RCC 7860 (cell line): ENCODE data around the gene OPRM1.
"Not testable (repeated sequence)": the region's sequence is repeated elsewhere in the genome, so short reads cannot be mapped to it uniquely, and the experiment has no call there.

Source experiments
- DNase-seq: peaks from one replicate; pipeline ENCODE4 v3.0.0-alpha.2; 2015; ENCODE audit warnings: low spot score
- FAIRE-seq: peaks from 2 replicates; lab custom pipeline; 2012; peaks lifted over from hg19 to GRCh38; lab: Jason Lieb, UNC

The OPRM1 gene

DNA sequence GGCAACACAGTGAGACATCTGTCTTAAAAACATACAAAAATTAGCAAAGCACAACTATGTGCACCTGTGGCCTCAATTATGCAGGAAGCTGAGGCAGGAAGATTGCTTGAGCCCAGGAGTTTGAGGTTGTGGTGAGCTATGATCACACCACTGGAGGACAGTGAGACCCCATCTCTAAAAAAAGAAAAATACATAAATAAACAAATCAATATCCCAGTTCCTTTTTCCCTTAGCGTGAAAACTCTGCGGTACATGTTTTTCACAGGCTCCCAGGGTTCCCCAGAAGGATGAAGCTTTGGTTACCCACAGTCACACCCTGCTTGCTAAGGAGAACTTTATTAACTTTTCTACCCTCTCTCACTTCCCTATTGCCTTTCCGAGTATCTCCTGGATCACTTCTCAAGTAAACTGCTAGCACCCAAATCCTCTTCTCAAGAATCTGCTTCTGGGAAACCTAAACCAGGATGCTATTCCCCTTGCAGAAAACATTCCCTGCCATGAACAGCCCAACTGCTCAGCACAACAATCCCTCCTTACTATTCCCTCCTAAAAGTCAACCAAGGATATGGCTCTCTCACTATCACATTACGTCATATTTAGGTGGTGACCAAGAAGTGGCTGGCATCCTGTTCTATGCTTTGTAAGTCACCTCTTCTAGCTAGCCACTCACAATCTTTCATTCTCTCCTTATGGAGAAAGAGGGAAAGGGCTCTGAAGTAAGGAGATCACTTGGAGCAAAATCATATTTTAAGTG, 195.2 kb downstream of the OPRM1 start:
- no peak for FAIRE-seq

DNA sequence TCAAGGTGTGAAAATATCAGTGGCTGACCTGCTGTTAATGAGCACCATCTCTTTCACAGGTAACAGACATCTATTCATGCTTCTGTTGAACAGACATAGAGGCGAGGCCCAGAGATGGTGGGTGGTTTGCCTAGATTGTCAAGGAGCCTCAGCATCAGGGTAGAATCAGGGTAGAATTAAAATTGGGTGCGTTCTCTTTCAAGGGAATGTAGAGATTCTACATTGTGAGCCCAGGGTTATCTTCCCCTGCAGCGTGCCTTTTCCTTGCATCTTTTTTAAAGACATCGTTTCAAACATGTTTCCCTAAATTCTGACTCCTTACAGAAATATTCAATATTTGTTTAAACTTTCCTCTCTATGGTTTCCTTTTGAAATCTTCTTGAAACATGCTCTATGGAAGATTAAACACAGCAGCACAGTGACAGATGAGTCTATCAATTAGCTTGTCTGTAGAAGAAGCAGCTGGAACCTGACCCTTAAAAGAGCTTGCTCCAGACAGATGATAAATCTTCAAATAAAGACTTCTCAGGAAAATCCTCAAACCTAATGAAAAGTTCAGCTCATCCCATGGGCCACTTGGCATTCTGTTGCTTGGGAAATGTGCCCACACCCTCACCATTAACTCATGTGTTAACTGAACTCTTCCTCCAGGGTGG, 197.7 kb downstream of the OPRM1 start:
- FAIRE-seq (no peak), DNase-seq (no peak)

More for the DNA sequence above, 195.2 kb downstream of the OPRM1 start:
- no peak for DNase-seq

DNA sequence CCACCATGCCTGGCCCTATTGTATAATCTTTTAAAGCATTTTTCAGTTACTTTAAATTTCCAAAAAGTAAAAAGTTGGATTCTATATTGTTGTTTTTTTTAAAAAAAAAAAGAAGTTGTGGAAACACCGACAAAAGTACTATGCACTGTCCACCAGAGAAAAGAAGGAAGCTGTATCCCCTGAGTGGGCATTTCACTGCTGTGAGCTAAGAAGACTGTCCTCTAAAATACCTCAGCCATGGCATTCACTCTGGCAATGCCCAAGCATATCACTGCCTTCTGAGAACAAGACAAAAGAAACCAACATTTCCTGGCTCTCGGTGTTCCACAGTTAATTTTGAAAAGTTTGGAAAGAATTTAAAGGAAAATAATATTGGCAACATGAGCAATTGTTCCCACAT, 199.8 kb downstream of the OPRM1 start:
- no peak for FAIRE-seq
- no peak for DNase-seq

DNA sequence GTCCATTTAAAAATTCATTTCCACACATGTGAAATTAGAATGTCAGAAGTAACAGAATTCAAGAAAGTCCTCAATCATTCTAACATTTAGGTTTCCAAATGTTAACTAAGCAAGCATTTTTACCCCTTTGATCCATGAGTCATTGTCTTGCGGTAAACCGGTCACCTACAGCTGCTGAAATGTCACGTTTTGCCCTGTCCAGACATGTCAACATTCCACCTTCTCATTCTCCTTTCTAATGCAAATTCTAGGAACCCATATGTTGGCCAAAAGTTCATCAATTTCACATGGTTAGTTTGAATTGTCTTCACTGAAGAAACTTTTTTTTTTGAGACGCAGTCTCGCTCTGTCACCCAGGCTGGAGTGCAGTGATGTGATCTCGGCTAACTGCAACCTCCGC, 200.4 kb downstream of the OPRM1 start:
- DNase-seq (no peak), FAIRE-seq (no peak)

DNA sequence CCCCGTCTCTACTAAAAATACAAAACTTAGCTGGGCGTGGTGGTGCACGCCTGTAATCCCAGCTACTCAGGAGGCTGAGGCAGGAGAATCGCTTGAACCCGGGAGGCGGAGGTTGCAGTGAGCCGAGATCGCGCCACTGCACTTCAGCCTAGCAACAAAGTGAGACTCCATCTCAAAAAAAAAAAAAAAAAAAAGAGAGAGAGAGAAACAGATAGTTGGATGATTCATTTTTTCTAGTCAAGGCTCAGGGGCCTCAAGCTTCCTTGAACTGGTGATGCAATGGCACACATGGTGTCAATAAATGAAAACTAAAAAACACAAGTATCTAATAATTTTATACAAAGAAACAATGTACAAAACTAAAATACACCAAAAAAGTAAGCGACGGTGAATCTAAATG, 202.0 kb downstream of the OPRM1 start:
- not testable (repeated sequence) for FAIRE-seq, DNase-seq

DNA sequence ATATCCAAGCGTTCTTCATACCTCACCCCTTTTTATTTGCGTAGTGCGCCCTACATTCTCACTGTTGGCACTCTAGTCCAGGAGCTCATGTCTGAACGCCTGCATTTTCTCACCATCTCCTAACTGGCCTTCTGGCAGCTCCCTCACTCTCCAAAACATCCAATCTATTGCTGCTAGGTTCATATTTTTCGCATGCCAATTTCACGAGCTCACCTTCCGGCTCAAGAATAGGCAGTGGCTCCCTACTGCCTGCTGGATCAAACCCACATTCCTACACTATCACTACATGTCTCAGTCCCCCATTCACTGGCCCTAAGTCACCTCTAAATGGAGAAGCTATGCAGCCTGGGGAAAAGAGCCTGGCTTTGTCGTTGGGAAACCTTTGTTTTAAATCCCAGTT, 202.5 kb downstream of the OPRM1 start:
- no peak for DNase-seq
- no peak for FAIRE-seq

DNA sequence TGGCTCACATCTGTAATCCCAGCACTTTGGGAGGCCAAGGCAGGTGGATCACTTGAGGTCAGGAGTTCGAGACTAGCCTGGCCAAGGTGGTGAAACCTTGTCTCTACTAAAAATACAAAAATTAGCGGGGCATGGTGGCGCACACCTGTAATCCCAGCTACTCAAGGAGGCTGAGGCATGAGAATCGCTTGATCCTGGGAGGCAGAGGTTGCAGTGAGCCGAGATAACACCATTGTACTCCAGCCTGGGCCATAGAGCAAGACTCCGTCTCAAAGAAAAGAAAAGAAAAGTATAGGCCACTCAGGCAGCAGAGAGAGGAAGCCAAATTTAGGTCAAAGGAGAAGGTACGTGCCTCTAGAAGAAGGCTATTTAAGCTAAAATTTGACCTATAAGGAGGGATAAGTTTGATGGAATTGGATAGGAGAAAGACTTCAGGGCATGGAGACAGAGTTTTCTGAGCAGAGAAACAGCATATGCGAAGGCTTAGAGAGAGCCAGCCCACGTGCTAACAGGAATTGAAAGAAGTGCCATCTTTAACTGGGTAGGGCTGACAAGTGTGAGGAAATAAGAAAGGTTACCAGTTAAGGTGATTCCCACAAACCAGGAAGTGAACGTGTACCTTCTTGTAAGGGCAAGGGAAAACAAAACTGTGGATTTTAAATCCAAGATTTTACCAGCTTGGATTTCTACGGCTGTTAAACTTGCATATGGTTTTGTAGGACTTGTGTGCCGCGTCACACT, 203.7 kb downstream of the OPRM1 start:
- DNase-seq (no peak), FAIRE-seq (no peak)

DNA sequence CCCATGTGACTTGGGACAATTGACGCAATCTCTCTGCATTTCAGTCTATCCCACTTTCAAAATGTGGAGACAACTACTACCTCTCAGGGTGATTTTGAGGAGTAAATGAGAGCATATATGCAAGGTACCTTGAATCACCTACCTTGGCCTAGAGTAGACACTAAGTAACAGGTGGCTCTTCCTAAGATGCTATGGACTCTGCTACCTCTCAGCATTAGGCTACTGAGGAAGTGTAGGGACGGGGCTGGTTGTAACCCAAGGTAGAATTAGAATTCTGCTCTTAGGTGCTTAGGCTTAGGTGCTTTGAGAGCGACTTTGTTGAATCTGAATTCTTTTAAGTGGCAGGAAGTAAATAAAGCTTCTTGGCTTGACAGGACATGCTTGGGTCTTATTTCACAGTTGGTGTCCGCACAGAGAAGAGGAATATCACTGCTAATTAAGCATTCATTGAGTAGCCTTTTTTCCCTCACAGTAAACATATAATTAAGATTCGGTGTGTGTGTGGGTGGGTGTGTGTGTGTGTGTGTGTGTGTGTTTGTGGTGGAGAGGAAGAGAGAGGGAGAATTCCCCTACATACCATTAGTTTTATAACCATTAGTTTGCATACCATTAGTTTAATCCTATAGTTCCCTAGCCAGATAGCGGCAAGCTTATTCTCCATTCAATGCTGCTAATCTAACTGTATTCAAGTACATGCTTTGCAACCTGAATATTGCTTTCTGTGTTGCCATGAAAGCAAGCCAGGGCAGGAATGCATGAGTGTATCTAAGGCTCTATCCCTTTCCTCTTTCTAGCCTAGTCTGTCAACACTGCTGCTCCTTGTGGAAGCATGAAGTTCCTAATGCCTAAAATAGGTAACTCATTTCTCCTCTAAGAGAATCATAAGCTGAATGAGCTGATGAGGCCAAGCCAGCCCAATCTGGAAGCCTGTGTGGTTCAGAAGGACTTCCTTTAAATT, 205.0 kb downstream of the OPRM1 start:
- DNase-seq (no peak), FAIRE-seq (no peak)

DNA sequence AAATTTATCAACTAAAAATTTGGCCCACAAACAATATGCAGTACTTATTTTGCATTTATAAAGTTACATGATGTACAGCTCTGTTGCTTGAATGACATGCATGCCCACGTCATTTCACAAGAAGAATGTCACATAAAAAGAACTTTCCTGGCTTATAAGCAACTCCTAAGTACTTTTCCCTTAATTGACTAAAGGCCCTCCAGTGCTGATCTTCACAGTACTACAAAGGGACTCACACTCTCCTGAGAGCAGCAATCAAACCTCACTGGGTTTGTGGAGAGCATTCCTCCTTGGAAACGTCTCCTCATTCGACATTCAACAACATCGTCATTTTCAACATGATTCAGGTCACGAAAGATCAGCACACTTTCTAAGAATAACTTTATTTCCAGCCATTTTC, 206.5 kb downstream of the OPRM1 start:
- FAIRE-seq (no peak), DNase-seq (no peak)

DNA sequence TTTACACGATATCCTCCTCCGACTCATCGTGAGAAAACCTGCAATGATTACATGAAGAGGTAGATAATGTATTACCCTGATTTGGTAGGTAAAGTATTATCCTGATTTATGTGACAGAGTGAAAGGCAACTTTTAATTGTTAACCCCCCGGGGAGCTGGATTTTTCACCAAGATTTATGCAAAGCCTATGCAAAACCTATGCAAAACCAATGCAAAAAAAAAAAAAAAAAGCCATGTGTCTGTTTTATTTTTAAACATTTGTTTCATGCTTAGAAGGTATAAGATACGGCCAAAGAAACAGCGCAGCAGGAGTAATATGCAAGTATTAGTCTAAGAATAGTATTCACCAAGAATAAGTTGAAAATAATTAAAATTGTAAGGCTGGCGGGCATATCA, 207.7 kb downstream of the OPRM1 start:
- no peak for FAIRE-seq

DNA sequence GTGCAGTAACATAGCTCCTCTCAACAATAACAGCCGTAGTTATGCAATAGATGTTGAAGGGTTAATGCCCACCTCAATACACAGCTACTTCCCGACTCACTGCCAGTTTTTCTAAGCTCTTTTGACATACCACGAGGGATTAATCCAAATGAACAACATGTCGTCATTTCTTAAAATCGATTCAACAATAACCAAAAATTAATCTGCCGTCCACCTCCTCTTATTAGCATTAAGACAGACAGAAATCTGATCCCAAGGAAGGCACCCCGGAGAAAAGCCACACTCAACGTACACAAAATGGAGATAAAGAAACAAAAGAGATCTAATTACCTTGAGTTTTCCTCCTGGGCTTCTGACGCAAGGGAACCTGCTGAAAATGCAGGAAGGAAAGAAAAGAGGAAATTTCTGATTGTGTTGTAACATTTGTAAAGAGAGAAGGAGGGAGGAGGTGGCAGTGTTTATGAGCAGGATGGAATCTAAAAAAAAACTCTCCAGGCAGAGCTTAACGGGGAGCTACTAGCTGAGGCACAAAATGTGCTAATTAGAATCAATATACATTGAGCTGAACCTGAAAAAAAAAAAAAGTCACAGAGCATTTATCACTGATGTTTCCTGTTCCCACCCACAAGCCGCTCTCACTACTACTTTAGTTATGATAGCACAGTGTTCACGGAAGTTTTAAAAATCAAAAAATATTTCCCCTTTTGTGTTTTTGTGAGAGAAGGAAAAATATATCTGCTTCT, 208.2 kb downstream of the OPRM1 start:
- no peak for DNase-seq
- FAIRE-seq = no peak

More for the DNA sequence above, 207.7 kb downstream of the OPRM1 start:
- no peak for DNase-seq

DNA sequence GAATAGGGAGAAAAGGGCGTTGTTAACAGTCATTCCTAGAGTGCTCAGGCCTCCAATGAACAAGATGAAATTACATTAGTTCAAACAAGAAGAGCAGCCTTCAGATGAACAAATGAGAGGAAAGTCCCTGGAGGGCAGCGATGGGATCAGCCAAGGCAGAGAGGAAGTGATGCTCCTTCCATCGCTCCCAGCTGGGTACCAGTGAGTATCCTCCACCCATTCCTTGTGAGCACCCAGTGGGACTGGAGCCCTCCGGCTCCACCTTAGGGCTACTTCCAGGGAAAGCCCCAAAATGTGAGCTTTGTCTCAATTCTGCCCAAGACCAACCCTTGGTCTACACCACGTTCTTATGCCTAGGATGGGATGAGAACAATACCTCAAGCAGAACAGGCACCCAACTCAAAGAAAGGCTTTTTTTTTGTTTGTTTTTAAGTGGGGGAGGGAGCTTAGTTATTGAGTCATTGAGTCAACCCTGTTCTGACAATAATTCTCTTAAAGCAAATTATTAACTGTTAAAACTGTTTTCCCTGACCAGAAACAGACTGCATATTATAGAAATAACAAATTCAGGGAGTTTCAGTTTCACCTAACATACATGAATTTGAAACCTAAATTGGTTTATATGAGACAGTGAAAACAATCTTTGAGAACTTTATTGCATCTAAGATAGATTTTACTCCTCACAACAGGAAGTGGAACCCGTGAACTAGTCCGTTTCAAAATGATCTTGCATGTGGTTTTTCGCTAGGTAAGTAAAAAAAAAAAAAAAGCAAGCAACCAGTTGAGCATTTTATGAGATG, 210.7 kb downstream of the OPRM1 start:
- FAIRE-seq = peak; percentile 81
- peak; percentile 22 for DNase-seq

DNA sequence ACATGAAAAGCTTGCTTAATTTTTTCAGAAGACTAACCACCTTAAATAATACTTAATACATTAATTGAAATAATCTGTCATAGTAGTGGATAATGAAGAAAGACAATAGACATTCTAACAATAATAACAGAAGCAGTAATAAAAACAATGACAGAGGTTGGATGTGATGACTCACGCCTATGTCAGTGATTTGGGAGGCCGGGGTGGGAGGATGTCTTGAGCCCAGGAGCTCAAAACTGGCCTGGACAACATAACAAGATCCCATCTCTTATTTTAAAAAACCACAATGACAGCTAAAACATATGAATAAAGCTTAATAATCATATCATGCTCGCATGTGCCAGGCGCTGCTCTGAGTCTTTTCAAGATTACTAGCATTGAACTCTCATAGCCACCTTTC, 212.1 kb downstream of the OPRM1 start:
- FAIRE-seq (no peak), DNase-seq (no peak)

DNA sequence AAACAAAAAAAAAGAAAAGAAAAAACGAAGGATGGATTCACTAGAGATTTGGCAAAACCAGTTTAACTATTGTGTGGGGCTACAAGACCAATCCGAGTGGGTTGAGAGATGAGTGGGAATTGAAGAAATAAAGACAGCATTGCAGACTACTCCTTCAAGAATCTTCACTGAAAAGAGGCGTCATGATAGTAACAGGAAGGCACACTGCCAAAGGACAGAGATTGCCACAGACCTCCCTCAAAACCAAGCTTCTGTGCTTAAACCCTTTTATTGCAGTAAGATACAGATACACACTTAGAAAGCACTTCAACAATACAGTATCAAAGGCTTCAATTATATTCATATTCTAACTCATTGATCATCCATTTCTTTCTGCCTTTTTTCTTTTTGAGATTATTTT, 213.6 kb downstream of the OPRM1 start:
- no peak for FAIRE-seq
- DNase-seq = no peak

DNA sequence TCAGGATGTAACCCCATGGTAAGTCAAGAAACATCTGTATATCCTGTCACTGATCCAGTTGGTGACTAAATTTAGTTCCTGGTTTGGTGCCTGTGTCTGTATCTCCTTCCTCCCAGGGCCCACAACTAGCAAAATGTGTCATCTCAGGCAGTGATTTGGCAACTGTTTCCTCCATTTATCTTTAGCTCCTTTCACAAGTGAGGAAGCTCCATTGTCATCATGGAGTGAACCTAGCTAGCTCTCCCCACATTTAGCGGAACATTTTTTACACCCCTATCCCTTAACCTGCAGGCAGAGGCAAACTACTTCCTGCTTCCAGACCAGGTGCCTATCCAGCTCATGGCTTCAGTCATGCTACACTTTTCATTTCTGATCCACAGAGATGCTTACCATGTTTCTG, 218.0 kb downstream of the OPRM1 start:
- no peak for DNase-seq
- FAIRE-seq = no peak

DNA sequence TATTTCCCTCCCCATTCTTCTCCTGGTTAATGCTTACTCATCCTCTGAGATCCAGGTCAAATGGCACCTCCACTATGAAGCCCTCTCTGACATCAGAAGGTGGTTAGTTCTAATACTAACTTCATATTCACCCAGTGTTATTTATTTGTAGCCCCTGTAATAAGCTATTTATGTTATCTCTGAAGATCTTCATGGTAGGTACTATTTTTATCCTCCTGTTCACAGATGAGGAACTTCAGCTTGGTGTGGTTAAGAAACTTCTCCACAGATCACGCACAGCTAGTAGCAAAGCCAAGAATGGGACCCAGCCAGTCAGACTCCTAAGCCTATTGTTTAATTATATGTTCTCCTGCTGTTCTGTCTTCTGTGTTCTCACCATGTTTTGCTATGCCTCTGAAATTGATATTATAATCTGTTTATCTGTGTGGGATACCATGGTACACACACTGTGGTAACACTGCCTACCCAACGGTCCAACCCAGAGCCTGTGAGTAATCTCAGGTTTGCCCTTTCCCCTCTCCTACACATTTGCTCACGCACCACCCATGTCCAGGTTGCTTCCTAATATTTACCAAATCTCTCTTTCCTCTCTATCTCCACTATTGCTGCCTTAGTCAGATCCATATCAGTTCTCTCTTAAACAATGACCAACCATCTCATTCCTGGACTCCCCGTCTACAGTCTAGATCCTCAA, 219.2 kb downstream of the OPRM1 start:
- DNase-seq (no peak), FAIRE-seq (no peak)

DNA sequence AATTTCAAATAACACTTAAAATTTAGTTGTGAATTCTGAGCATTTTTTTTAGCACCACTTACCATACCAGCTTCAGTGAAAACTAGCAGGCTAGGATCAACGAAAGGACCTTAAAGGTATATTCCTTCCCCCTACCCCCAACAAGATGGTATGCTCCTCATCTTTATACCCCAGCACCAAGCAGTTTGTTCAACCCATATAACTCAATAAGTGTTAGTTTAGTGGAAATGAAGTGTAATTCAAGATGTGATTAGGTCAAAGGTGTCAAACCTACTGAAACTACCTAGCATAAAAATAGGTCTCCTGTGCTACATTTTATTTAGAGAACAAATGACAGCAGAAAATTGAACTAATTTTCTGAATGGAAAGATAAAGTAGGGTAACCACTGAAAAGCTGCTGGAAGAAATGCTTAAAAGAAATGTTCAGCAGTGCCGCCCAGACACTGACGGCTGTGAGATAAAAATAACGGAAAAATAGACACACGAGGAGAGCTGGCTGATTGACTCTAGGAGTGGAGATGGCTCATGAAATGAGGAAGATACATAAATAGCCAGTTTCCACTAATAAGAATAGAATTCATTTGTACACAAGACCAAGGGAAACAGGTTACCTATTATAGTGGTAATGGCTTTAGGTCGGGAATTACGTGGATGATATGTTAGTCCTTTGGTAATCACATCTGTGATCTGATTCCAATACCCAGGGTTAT, 222.8 kb downstream of the OPRM1 start:
- DNase-seq = no peak
- no peak for FAIRE-seq

DNA sequence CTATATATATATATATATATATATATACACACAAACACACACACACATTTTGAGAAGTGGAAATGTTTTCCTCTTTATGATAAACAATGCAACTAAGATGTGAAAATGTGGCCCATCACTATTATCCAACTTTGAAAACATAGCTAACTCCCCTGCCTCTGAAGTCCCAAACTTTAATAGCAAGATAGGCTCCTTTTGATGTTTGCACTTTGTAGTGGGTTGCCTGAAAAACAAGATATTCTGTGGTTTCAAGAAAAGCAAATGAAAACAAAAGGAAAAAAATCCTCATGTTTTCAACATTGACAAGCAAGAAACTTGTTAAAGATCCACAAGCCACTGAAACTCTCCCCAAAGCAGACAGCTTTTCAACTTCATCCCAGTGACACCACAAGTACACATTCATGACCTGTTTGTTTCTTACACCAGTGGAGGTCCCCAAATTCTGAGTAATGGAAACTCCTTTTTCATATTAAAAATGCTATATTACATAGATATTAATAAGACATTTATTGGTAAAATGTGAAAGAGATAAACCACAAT, 227.6 kb downstream of the OPRM1 start:
- FAIRE-seq = no peak
- no peak for DNase-seq
